ENCODE results near the gene AFF3.

AFF3 gene

DNA sequence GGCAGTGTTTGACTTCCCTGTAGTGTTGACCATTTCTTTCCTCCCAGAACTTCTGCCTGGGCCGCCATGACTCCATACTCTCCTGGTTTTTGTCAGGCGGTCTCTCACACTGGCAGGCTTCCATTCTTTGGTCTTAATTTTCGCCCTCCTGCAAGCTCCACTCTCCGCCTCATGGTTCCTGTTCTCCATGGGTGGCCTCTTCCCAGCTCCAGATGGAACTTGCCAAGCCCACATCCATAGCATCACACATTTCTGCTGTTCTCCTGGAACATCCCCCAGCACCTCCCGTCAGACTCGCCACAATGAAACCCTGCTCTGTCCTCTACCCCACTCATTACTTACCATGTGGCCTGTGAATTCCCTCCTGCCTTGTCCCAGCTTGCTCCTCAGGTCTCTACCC, 896 bp upstream of the AFF3 start:
- ChIA-PET POLR2A (no interaction called here), CTCF (no interaction called here)
- TF ChIP-seq ARNT (IDR thresholded peaks at IDR 0.05) (no peak), ELF4 (IDR thresholded peaks at IDR 0.05) (no peak), LEF1 (IDR thresholded peaks at IDR 0.05; ENCODE audit: borderline replicate concordance) (no peak), BHLHE40 (IDR thresholded peaks at IDR 0.05; ENCODE audit: borderline replicate concordance) (no peak), HDGF (IDR thresholded peaks at IDR 0.05; ENCODE audit: borderline replicate concordance) (no peak), TARDBP (IDR thresholded peaks at IDR 0.05) (no peak)
- DNase-seq (ENCODE audit: extremely low spot score) = no peak

DNA sequence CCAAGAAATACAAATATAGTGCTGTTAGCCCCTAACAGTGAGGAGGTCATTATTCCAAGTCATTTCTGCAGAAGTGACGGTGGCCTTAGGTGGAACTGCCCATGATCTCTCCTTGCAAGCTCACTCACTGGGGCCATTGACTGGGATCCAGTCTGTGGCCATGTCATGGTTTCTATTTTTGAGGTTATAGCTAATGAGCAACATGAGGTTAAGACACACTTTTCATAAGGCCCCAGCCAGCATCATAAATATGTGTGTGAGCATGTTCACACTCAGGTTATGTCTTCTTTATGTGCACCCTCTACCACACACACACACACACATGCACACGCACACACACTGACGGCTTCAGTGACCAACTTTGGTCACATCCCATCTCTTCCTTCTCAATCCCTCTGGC, 484 bp downstream of the AFF3 start:
- DNase-seq (ENCODE audit: extremely low spot score) = no peak
- POLR2A ChIA-PET = no interaction called here
- CTCF ChIA-PET = no interaction called here
- TF ChIP-seq ZNF384 (IDR thresholded peaks at IDR 0.05) (no peak), TARDBP (IDR thresholded peaks at IDR 0.05) (no peak), FOXA1 (IDR thresholded peaks at IDR 0.05) (no peak), L3MBTL2 (conservative IDR thresholded peaks at IDR 0.05) (no peak), NFRKB (IDR thresholded peaks at IDR 0.05) (no peak), FOXK2 (IDR thresholded peaks at IDR 0.05) (no peak), FOXM1 (IDR thresholded peaks at IDR 0.05; ENCODE audit: borderline replicate concordance) (no peak), SP1 (IDR thresholded peaks at IDR 0.05) (no peak), BHLHE40 (IDR thresholded peaks at IDR 0.05; ENCODE audit: borderline replicate concordance) (no peak), CTBP1 (IDR thresholded peaks at IDR 0.05; ENCODE audit: borderline replicate concordance) (no peak), ELF4 (IDR thresholded peaks at IDR 0.05) (no peak), ARNT (IDR thresholded peaks at IDR 0.05) (no peak), LEF1 (IDR thresholded peaks at IDR 0.05; ENCODE audit: borderline replicate concordance) (no peak), HDGF (IDR thresholded peaks at IDR 0.05; ENCODE audit: borderline replicate concordance) (no peak)
- TF ChIP-seq, protein P1, sequence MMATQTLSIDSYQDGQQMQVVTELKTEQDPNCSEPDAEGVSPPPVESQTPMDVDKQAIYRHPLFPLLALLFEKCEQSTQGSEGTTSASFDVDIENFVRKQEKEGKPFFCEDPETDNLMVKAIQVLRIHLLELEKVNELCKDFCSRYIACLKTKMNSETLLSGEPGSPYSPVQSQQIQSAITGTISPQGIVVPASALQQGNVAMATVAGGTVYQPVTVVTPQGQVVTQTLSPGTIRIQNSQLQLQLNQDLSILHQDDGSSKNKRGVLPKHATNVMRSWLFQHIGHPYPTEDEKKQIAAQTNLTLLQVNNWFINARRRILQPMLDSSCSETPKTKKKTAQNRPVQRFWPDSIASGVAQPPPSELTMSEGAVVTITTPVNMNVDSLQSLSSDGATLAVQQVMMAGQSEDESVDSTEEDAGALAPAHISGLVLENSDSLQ (IDR thresholded peaks at IDR 0.05) = no peak

DNA sequence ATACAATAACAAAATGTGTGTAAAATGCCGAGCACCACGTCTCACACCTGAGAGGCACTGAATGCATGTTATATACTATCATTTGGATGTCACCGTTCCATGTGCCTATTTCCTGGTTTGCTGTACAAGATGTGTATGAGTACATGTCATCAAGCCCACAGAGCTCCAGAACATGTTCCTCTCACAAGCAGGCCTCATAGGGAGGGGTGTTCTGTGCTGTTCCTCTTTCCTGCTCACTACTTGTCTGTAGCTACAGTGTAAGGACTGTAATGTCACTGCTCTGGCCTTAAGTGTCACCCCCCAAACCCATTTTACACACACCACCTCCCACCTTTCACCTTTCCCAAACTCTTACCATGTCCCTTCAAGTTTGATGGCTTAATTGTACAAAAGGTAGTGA, 1.8 kb downstream of the AFF3 start:
- CTCF ChIA-PET = no interaction called here
- DNase-seq (ENCODE audit: extremely low spot score) = no peak
- POLR2A ChIA-PET = no interaction called here
- TF ChIP-seq, protein P1 (IDR thresholded peaks at IDR 0.05) = no peak
- TF ChIP-seq L3MBTL2 (conservative IDR thresholded peaks at IDR 0.05) (no peak), TARDBP (IDR thresholded peaks at IDR 0.05) (no peak), FOXK2 (IDR thresholded peaks at IDR 0.05) (no peak), BHLHE40 (IDR thresholded peaks at IDR 0.05; ENCODE audit: borderline replicate concordance) (no peak), FOXA1 (IDR thresholded peaks at IDR 0.05) (no peak), NFRKB (IDR thresholded peaks at IDR 0.05) (no peak), FOXM1 (IDR thresholded peaks at IDR 0.05; ENCODE audit: borderline replicate concordance) (no peak), ARNT (IDR thresholded peaks at IDR 0.05) (no peak), HDGF (IDR thresholded peaks at IDR 0.05; ENCODE audit: borderline replicate concordance) (no peak), CTBP1 (IDR thresholded peaks at IDR 0.05; ENCODE audit: borderline replicate concordance) (no peak), SP1 (IDR thresholded peaks at IDR 0.05) (no peak), ELF4 (IDR thresholded peaks at IDR 0.05) (no peak), ZNF384 (IDR thresholded peaks at IDR 0.05) (no peak), SUZ12 (IDR thresholded peaks at IDR 0.05) (no peak), LEF1 (IDR thresholded peaks at IDR 0.05; ENCODE audit: borderline replicate concordance) (no peak)

DNA sequence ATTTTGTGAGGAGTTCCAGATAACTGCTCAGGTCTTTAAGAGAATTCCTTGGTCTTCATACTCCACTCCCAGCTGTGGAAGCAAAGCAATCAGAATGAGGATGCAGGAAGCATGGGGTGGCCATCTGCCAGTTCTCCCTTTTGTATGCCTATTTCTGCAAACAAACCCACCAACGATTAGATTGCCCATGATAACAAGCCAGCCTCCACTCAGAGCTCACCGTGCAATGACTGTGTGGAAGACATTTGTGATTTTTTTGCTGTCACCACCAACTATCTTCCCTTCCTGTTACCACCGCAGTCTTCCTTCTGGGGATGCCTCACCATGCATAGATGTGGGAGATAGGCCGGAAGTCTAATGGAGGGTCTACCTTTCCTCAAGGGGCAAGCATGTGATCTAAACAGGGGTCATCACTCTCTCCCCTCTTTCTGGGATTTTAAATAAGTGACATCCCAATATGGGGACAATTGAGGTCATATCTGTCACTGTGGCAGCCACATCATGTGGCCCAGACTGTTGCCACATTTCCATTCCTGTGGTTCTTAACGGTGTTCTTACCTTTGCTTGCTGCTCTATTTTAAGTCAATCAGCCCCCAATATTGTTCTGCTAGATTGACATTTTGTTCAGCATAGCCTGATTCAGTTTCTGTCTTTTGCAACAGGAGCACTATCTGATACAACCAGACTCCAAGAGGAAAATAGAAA, 4.4 kb downstream of the AFF3 start:
- POLR2A ChIA-PET = no interaction called here
- DNase-seq (ENCODE audit: extremely low spot score) = no peak
- CTCF ChIA-PET = no interaction called here
- no peak for TF ChIP-seq LEF1 (IDR thresholded peaks at IDR 0.05; ENCODE audit: borderline replicate concordance)
- no peak for TF ChIP-seq CTBP1 (IDR thresholded peaks at IDR 0.05; ENCODE audit: borderline replicate concordance)
- TF ChIP-seq BHLHE40 (IDR thresholded peaks at IDR 0.05; ENCODE audit: borderline replicate concordance) = no peak
- TF ChIP-seq FOXA1 (IDR thresholded peaks at IDR 0.05) = no peak
- TF ChIP-seq, protein P1 (IDR thresholded peaks at IDR 0.05) = no peak
- TF ChIP-seq L3MBTL2 (conservative IDR thresholded peaks at IDR 0.05) = no peak
- no peak for TF ChIP-seq FOXK2 (IDR thresholded peaks at IDR 0.05)
- TF ChIP-seq SUZ12 (IDR thresholded peaks at IDR 0.05) = no peak
- no peak for TF ChIP-seq HDGF (IDR thresholded peaks at IDR 0.05; ENCODE audit: borderline replicate concordance)
- TF ChIP-seq TARDBP (IDR thresholded peaks at IDR 0.05) = no peak
- no peak for TF ChIP-seq NFRKB (IDR thresholded peaks at IDR 0.05)
- no peak for TF ChIP-seq ZNF384 (IDR thresholded peaks at IDR 0.05)
- TF ChIP-seq ELF4 (IDR thresholded peaks at IDR 0.05) = no peak
- no peak for TF ChIP-seq FOXM1 (IDR thresholded peaks at IDR 0.05; ENCODE audit: borderline replicate concordance)
- no peak for TF ChIP-seq ARNT (IDR thresholded peaks at IDR 0.05)
- no peak for TF ChIP-seq SP1 (IDR thresholded peaks at IDR 0.05)

DNA sequence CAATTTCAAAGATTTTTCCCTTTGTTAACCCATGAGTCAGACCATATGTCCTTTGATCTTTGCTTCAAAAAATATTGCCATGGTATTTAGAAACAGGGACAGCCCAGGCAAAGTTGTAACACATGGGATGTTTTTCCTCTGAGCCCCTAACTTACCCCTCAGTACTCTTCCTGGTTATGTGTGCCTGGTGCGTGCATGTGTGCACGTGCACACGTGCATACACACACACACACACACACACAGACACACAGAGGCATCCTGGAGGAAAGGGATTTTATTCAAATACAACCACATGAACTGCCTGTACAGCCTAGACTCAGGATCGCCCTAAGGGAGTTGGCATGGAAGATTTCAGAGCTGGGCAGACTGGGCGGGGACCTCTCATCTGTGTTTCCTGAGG, 5.1 kb downstream of the AFF3 start:
- no peak for DNase-seq (ENCODE audit: extremely low spot score)
- CTCF ChIA-PET = no interaction called here
- POLR2A ChIA-PET = no interaction called here
- TF ChIP-seq L3MBTL2 (conservative IDR thresholded peaks at IDR 0.05) = no peak
- no peak for TF ChIP-seq SP1 (IDR thresholded peaks at IDR 0.05)
- TF ChIP-seq ARNT (IDR thresholded peaks at IDR 0.05) = no peak
- TF ChIP-seq LEF1 (IDR thresholded peaks at IDR 0.05; ENCODE audit: borderline replicate concordance) = no peak
- no peak for TF ChIP-seq ZNF384 (IDR thresholded peaks at IDR 0.05)
- no peak for TF ChIP-seq FOXM1 (IDR thresholded peaks at IDR 0.05; ENCODE audit: borderline replicate concordance)
- TF ChIP-seq NFRKB (IDR thresholded peaks at IDR 0.05) = no peak
- TF ChIP-seq SUZ12 (IDR thresholded peaks at IDR 0.05) = no peak

DNA sequence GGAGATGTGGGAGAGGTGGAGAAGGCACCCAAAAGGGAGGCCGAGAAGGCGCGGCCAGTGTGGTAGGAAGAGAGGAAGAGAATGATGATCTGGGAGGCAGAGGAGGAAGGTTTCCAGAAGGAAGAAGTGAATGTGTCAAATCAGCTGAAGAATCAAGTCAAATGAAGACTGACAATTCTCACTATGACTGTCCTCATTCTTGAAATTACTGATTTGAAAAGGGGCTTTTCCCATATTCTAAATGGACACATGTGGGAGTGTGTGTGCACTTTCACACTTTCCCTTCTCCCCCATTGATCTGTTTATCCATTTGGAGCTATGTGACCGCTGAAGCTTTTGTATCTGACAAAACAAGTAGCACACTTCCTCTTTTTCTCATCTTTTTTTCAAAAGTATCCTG, 6.1 kb downstream of the AFF3 start:
- DNase-seq (ENCODE audit: extremely low spot score) = no peak
- ChIA-PET CTCF (no interaction called here), POLR2A (no interaction called here)
- no peak for TF ChIP-seq FOXA1 (IDR thresholded peaks at IDR 0.05)
- TF ChIP-seq HDGF (IDR thresholded peaks at IDR 0.05; ENCODE audit: borderline replicate concordance) = no peak
- TF ChIP-seq SUZ12 (IDR thresholded peaks at IDR 0.05) = no peak
- TF ChIP-seq ZNF384 (IDR thresholded peaks at IDR 0.05) = no peak
- no peak for TF ChIP-seq NFRKB (IDR thresholded peaks at IDR 0.05)
- TF ChIP-seq FOXK2 (IDR thresholded peaks at IDR 0.05) = no peak
- no peak for TF ChIP-seq TARDBP (IDR thresholded peaks at IDR 0.05)
- TF ChIP-seq FOXM1 (IDR thresholded peaks at IDR 0.05; ENCODE audit: borderline replicate concordance) = no peak
- TF ChIP-seq L3MBTL2 (conservative IDR thresholded peaks at IDR 0.05) = no peak
- TF ChIP-seq SP1 (IDR thresholded peaks at IDR 0.05) = no peak
- TF ChIP-seq ELF4 (IDR thresholded peaks at IDR 0.05) = no peak
- no peak for TF ChIP-seq BHLHE40 (IDR thresholded peaks at IDR 0.05; ENCODE audit: borderline replicate concordance)

Data from HEK293T (cell line).